Measurements from ENCODE around the gene MYBL2.

- TF ChIP-seq CTCF (IDR thresholded peaks at IDR 0.05) (no peak), POLR2A (IDR thresholded peaks at IDR 0.05) (no peak), POLR2AphosphoS5 (IDR thresholded peaks at IDR 0.05; ENCODE audit: insufficient read depth in 1 of 2, low read depth in 1 of 2) (no peak)
Measured at GRCh38 chr20:43680981-43681380, 14.1 kb downstream of the MYBL2 start.
